Stimulated activated naive CD4-positive, alpha-beta T cell (primary cell): ENCODE measurements around the gene SGCA.

Experiments used
- DNase-seq, 6 experiments: peaks; one replicate each; lab custom pipeline; 2025; lab: John Stamatoyannopoulos, UW

The SGCA gene

DNA sequence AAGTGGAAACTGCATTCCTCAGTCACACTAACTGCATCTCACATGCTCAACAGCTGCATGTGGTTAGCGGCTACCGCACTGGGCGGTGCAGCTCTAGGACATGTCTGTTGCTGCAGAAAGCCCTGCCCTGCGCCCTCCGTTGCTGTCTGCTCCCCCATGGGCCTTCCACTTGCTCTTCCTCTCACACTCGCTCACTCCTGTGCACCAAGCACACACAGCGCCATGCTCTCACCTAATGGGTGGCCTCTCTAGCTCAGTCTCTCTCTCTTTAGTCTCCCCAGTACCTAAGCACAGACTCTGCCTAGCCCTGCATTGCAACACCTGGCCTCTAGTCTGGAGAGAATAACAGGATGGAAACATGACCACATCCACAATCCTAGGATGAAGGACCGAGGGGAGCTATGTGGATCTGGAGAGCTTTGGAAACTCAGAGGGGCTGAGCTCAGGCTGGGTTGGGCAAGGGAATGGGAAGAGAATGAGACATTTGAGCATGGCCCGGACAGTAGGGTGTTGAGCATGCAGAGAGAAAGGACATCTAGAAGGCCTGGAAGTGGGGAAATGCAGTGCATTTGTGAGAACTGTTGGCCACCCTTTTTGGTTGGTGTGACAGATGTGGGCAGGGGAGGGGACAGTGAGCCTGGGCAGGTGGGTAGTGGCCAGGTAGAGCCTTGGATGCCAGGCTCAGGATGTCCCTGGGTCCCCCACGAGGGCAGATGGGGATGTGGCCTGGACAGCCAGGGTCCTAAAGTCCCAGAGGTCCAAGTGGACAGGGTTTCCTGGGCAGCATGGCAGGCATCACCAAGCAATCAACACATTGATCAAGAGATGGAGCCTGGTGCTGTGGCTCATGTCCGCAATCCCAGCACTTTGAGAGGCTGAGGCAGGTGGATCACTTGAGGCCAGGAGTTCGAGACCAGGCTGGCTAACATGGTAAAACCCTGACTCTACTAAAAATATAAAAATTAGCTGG, 16.1 kb downstream of the SGCA start:
- no peak for DNase-seq

DNA sequence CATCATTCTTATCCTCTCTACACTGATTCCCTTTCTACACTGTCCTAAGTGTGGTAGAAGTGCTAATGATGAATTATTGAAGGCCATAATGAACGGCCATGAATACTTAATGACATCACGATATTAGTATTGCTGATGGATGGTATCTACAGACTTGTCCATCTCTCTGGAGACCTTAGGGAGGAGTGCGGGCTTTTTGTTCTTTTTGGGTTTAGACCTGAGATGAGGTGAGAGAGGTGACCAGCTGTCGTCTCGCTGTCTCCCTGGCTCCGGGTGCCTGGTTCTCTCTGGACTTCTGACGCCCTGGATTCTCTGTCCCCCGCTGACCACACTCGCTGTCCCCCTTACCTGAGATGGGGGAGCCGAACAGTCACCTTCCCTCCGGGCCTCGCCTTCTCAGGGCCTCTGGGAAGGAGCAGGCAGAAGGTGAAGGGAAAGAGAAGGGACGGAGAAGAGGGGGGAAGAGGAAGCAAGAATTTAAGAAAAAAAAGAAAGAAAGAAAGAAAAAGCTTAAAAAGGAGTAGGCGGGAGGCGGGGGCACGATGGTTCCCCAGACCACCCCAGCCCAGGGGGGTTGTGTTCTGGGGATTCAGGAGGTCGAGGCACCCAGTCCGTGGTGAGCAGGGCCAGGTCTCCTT, 17.1 kb downstream of the SGCA start:
- DNase-seq = no peak

DNA sequence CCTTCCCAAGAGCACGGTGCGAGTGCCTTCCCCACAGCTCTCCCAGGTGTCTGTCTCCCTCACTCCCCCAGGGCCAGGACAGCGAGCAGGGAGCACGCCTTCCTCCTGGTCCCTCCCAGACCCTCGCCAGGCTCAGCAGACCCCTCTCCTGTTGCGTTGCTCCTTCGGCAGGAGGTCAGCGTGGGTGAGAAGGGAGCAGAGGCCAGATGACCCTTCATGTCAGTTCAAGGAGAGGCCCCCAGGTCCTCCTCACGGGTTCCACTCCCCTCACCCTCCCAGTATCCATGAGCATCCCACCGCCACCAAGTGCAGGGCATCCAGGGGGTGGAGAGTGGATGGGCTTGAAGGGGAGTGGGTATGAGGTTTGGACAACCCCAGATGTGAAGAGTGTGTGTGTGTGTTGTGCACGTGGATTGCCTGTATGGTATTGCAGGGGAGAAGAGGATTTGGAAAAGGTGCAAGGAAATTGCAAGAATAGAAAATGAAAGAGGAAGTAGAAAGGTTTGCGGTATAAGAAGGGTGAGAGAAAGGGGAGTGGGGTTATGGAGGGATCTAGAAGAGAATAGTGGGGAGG, 17.7 kb downstream of the SGCA start:
- peak in 1 of 6 experiments; percentile 16 for DNase-seq

DNA sequence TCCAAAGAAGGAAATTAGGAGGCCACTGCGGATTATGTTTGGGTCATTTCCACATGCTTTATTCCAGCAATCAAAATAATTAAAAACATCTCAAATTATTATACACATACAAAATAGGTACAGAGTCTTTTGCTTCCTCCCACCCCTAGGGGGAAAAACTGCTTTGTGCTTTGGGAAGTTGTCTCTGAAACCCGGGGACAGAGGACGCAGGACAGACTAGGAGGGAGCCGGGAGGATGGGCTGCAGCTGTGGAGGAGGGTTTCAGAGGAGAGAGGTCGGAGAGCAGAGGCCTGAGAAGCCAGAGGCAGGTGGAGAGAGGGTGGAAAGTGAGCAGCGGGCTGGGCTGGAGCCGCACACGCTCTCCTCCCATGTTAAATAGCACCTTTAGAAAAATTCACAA, 18.3 kb downstream of the SGCA start:
- DNase-seq = no peak

DNA sequence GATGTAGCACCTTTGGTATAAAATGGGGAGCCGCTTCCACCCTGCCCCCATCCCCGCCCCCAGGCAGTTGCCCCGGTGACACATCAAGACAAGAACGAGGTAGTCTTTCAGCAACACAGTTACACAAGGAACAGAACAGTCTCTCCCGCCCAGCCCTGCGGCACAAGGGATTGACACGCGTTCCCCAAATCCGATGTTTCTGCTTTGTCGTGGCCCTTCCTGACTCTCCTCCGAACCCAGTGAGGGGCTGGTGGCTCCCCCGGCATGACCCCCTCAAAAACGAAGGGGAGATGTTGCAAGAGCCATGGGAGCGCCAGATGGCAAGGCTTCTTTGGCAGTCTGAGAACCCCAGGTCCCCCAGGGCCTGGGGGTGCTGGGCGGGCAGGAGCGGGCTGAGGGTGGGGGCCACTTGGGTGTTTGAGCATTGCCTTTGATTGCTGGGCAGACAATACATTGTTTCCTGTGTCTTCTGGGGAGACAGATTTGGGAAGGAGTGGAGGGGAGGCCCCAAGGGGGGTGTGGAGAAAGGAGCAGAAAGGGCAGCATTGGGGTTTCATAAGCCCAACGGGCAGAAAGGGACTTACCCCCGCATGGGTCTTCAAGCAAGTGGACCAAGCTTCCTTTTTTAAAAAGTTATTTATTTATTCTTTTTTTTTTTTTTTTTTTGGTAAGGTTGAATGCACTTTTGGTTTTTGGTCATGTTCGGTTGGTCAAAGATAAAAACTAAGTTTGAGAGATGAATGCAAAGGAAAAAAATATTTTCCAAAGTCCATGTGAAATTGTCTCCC, 19.0 kb downstream of the SGCA start:
- DNase-seq = no peak

DNA sequence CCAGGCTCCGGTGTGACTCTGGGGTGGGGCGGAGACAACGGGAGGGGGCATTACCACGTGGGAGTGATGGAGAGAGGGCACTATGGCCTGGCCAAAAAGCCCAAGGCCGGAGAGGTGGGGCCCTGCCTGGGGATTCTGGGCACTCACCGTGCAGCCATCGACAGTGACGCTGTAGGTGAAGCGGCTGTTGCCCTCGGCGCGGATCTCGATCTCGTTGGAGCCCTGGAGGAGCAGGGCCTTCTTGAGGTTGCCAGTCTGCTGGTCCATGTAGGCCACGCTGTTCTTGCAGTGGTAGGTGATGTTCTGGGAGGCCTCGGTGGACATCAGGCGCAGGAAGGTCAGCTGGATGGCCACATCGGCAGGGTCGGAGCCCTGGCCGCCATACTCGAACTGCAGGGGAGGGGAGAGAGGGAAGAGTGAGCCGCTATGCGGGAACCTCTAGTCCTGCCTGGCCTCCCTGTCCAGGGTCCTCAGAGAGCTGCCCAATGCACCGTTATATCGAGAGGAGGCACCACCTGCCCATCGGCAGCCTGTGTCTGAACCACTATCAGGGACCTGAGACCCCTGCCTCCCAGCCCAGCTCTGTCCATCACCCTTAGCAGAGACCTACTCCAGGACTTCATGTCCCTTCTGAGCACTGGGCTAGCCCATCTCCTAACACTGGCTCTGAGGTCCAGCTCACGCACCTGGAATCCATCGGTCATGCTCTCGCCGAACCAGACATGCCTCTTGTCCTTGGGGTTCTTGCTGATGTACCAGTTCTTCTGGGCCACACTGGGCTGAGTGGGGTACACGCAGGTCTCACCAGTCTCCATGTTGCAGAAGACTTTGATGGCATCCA, 20.0 kb downstream of the SGCA start:
- DNase-seq = no peak

DNA sequence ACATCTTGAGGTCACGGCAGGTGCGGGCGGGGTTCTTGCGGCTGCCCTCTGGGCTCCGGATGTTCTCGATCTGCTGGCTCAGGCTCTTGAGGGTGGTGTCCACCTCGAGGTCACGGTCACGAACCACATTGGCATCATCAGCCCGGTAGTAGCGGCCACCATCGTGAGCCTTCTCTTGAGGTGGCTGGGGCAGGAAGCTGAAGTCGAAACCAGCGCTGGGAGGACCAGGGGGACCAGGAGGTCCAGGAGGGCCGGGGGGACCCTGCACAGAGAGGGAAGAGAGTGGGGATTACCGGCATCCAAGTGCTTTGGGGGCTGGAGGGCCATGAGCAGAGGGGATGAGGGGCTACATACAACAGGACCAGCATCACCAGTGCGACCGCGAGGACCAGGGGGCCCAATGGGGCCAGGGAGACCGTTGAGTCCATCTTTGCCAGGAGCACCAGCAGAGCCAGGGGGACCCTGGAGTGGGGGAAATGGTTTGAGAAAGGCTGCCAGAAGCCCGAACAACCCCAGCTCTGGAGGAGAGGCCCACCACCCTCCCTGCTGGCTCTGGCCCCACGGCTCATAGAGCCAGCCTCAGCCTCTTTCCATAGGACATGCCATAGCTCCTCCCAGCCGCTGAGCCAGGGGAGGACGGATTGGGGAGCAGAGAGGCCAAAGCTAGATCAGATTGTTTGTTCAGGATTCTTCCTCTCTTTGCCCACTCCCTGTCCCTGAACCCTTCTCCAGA, 21.0 kb downstream of the SGCA start:
- DNase-seq = no peak

DNA sequence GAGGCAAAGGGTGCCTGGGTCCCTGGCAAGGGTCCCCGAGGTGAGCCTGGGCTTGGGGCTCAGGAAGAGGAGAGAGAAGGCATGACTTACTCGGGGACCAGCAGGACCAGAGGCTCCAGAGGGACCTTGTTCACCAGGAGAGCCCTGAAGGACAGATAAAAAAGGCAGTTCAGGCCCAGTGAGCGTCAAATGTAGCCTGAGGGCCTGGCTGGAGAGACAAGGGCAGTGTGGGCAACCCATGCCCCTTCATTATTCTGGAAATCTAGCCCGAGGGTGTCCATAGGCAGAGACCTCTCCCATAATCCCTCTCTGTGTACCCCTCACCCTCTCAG, 21.6 kb downstream of the SGCA start:
- no peak for DNase-seq

DNA sequence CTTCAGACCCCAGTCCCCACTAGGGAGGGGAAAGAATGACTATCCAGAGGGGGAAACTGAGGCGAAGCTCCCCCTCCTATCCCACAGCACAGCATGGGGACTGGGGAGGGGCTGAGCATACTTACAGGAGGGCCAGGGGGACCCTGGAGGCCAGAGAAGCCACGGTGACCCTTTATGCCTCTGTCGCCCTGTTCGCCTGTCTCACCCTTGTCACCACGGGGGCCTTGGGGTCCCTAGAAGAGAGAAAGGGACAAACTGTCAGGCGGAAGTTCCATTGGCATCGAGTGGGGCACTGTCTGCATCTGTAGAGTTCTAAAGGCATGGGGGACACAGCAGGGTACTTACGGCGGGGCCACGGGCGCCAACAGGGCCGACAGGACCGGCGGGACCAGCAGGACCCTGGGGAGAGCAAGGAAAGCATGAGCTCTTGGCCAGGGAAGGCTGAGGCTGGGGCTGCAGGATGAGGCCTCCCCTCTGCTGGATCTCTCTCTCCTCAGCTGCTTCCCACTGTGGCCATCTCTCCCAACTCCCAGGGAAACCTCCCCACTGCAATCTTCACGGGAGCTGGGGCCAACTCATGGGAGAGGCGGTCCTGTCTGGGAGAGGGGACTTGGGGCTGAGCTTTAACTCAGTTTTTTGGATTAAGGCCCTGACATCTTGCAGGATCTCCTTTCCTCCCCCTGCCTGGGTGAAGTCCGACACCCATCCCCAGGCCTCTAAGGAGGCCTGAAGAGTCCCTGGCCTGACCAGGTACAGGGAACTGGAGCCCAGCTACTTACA, 22.1 kb downstream of the SGCA start:
- no peak for DNase-seq

DNA sequence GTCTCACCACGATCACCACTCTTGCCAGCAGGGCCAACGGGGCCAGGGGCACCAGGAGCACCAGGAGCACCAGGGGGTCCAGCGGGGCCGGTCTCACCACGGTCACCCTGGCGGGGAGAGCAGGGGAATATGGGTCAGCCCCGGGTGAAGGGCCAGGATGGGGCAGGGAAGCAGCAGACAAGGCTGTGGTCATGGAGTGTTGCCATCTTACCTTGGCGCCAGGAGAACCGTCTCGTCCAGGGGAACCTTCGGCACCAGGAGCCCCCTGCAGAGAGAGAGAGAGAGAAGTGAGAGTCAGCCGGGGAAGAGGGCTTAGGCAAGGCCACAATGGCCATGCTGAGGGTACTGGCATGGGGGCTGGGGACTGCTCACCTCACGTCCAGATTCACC, 22.7 kb downstream of the SGCA start:
- DNase-seq = no peak

DNA sequence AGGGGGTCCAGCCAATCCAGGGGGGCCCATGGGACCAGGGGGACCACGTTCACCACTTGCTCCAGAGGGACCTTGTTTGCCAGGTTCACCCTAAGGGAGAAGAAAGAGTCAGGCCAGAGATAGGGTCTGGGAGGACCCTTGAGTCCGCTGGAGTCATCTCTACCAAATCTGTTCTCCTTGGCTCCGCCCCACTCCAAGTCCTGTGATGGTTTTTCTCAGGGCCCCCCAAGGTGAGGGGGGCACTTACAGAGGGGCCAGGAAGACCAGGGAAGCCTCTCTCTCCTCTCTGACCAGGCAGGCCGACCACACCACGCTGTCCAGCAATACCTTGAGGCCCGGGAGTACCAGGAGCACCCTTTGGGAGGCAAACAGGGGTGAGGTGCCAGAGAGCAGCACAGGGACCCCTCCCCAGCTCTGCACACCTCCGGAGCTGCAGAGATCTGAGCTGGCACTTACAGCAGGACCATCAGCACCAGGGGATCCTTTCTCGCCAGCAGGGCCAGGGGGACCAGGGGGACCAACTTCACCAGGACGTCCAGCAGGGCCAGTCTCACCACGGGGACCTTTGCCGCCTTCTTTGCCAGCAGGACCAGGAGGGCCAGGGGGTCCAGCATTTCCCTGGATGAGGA, 23.2 kb downstream of the SGCA start:
- no peak for DNase-seq

DNA sequence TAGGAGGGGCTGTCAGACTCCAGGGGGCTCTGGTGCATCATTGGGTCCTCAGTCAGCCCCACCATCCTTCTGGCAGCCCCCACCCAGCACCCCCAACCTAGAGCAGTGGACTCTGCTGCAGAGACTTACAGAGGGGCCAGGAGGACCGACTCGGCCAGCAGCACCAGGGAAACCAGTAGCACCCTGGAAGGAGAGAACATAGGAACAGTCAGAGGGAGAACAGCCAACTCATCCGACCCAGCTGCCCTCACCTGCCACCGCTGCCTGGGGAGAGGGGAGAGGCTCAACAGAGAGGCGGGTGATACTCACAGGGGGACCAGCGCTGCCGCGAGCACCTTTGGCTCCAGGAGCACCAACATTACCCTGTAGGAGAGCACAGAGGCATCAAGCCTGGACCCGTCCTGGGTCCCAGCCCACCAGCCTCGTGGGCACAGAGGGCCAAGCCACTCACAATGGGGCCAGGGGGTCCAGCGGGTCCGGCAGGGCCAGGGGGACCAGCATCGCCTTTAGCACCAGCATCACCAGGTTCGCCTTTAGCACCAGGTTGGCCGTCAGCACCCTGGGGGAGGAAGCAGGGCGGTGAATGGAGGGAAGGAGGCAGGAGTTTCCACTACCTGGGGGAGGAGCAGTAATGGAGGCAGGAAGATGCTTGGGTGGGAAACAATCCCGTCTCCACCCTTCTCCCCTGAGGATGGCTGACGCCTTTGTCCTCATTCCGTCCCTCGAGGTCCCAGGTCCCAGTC, 23.9 kb downstream of the SGCA start:
- DNase-seq = no peak

DNA sequence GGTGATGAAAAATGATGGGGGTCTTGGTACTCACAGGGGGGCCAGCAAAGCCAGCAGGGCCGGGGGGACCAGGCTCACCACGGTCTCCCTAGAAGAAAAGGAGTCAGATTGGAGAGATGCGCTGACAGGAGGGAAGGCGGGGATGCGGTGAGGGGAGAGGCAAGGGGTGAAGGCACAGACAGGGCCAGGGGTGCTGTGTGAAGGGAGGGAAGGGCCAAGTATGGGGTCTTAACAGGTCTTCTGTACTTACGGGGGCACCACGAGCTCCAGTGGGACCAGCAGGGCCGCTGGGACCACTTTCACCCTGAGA, 24.4 kb downstream of the SGCA start:
- DNase-seq = no peak

DNA sequence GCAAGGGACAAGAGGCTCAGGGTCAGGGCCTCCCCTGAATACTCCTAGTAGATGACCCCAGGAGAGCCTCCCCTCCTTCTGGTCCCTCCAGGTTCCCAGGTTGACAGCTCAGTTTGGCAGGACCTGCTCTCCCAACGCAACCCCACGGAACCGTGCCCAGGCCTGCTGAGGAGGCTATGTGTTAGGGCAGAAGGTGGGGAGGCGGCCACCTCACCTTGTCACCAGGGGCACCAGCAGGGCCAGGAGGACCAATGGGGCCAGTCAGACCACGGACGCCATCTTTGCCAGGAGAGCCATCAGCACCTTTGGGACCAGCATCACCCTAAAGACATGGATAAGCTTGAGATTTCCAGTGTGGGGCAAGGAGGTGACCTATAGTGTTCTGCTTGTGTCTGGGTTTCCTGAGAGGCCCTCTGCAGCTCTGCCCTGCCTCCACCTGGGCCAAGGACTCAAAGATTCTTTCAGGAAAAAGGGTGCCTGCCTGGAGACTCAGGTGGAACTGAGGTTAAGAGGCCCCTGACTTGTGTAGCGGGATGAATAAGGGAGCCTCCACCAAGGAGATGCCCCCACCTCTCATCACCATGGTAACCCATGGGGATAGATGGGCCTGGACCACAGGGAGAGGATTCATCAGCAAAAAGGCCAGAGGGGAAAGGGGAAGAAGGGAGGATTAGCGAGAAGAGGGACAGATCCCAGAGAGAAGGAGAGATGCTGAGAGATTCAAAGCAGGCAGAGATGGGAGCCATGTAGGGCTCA, 25.0 kb downstream of the SGCA start:
- DNase-seq = no peak

DNA sequence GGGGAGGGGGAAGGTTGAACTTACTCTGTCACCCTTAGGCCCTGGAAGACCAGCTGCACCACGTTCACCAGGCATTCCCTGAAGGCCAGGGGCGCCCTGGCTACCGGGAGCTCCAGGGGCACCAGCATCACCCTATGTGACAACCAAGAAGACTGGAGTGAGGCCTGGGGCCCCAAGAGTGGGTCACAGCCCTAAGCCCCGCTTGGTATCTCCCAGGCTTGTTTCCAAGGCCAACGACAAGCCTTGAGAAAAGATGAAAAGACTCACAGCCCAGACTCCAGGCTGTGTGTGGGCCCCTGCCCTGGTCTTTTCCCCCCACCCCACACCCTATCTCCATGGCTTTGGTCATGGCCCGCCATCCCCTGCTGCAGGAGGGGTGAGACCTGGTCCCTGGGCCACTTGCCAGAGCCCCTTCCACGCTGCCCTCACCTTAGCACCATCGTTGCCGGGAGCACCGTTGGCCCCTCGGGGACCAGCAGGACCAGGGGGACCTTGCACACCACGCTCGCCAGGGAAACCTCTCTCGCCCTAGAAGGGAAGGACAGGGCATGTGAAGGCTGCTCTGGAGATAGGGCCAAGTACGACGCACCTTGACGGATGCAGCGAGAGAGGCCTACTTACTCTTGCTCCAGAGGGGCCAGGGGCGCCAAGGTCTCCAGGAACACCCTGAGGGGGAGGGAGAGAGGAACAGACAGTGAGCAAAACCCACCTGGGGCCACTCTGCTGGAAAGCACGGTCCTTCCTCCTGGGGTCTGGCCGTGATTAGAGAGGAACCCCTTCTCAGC, 25.7 kb downstream of the SGCA start:
- no peak for DNase-seq

DNA sequence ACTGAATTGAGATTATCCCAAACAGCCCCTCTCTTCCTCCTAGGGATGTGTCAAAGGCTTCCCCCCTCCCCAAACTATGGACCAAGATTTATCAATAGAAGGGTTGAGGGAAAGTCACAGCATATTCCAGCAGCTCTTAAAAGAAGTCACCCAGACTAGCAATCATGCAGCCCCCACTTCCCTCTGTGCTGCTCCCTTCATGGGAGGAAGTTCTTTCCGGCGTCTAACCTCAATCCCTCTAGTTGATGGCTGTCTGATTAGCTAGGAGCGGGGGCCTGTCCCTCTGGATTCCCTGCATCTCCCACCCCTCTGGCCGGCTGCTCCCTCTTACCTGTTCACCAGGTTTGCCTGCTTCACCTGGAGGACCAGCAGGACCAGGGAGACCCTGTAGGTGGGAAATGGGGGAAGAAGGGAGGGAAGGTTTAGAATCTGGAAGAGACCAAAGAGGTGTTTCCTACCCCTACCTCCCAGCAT, 26.4 kb downstream of the SGCA start:
- no peak for DNase-seq

DNA sequence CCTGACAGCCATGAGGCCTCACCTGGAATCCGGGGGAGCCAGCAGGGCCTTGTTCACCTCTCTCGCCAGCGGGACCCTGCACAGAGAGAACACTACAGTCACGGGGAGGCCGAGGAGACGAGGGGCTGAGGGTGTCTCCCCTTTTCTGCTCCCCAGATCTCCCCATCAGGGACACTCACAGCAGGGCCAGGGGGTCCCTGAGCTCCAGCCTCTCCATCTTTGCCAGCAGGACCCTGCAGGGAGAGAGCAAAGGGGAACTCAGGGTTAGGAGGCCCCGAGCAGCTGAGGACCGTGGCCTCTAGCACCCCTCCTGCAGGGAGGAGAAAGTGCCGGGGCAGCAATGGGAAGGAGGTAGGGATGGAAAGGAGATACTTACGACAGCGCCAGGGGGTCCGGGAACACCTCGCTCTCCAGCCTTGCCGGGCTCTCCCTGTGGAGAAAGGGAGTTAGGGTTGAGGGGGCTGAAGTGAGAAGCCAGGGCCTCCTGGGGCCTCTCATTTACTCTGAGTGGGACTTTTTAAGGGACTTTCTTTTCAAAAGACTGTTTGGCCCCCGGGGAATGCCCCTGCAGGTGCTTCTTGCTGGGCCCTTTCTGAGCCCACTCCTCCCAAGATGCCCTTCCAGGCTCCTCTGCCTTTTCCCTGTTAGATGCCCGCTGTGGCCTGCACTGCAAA, 26.9 kb downstream of the SGCA start:
- DNase-seq = no peak
